ENCODE data around the gene EDARADD. TPM values are rescaled to one million over a fixed set of nuclear protein-coding genes. Genes with fewer than 3 reads are reported as not detected.

EDARADD gene
- total RNA-seq, 1 donor from 2014 or later: 12.3 TPM

DNA sequence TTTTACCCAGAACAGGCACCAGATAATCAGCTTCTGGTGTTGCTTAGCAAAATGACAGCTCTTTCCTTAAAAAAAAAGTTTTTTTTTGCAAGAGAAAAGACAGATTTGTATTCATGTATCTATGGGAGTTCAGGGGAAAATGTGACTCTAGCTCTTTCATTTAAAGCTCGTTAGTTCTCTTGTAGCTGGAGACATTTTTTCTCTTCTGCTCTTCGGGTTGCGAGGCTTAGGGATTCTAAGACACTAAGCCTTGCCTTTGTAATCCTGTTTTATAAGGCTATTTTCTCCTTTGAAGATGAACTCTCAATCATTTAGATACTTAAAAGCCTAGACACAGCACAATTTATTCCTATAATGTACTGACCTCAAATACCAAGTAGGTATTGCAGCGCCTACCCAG, 40.3 kb upstream of the EDARADD start:
- H3K4me3 Mint-ChIP-seq (ENCODE audit: low read depth): no peak overlapping the region
- H3K9me3 Mint-ChIP-seq (ENCODE audit: low read depth): peaks cover 12% of the 10 kb centered on the region
- H3K36me3 Mint-ChIP-seq (ENCODE audit: insufficient read depth): no peaks in the 10 kb centered on the region
- H3K27me3 Mint-ChIP-seq: peaks cover 4% of the 10 kb centered on the region
- H3K27ac Mint-ChIP-seq: no peak overlapping the region
- DNase-seq (ENCODE audit: low spot score, unreplicated experiment): no peak
- no peaks in the 10 kb centered on the region for H3K4me1 Mint-ChIP-seq (ENCODE audit: low read depth)
- TF ChIP-seq, protein P1, sequence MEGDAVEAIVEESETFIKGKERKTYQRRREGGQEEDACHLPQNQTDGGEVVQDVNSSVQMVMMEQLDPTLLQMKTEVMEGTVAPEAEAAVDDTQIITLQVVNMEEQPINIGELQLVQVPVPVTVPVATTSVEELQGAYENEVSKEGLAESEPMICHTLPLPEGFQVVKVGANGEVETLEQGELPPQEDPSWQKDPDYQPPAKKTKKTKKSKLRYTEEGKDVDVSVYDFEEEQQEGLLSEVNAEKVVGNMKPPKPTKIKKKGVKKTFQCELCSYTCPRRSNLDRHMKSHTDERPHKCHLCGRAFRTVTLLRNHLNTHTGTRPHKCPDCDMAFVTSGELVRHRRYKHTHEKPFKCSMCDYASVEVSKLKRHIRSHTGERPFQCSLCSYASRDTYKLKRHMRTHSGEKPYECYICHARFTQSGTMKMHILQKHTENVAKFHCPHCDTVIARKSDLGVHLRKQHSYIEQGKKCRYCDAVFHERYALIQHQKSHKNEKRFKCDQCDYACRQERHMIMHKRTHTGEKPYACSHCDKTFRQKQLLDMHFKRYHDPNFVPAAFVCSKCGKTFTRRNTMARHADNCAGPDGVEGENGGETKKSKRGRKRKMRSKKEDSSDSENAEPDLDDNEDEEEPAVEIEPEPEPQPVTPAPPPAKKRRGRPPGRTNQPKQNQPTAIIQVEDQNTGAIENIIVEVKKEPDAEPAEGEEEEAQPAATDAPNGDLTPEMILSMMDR (IDR thresholded peaks at IDR 0.05; ENCODE audit: unreplicated experiment): no peak

DNA sequence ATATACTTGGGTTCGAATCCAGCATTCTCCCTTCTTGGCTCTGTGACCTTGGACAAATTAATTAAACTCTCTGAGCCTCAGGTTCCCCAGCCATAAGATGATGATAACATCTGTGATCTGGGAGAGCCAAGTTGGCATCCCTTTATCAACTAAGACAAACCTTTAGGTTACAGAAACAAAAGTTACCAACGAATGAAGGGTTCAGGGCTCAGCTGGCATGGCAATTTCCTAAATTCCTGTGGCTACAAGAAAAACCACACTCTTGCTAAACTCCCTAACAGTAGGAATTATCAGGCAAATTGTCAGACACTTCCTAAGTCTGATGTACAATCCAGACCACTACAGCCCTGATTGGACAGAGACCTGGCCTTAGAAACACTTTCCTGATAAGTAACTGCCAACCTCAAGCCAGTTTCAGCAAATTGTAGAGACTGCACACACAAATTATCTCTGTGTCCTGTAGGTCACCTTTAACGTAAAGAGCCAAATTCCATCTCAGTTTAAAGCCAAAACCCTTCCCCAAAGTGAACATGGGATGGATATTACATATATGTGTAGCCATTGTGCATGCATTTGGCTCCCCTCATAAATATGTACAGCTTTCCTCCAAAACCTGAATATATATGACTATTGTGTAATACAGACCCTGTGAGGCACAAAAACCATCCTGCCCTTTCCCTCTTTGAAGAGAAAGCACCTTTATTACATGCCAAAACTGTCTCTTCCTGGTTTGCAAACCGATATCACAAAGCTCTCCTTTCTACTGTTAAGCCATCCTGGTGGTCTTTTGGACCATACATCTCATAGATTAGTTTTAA, 39.5 kb upstream of the EDARADD start:
- Mint-ChIP-seq H3K4me3 (ENCODE audit: low read depth) (no peak overlapping the region), H3K27me3 (peaks cover 4% of the 10 kb centered on the region), H3K4me1 (ENCODE audit: low read depth) (no peaks in the 10 kb centered on the region), H3K36me3 (ENCODE audit: insufficient read depth) (no peaks in the 10 kb centered on the region), H3K9me3 (ENCODE audit: low read depth) (peaks cover 15% of the 10 kb centered on the region), H3K27ac (no peak overlapping the region)
- TF ChIP-seq, protein P1 (IDR thresholded peaks at IDR 0.05; ENCODE audit: unreplicated experiment): no peak
- no peak for DNase-seq (ENCODE audit: low spot score, unreplicated experiment)

DNA sequence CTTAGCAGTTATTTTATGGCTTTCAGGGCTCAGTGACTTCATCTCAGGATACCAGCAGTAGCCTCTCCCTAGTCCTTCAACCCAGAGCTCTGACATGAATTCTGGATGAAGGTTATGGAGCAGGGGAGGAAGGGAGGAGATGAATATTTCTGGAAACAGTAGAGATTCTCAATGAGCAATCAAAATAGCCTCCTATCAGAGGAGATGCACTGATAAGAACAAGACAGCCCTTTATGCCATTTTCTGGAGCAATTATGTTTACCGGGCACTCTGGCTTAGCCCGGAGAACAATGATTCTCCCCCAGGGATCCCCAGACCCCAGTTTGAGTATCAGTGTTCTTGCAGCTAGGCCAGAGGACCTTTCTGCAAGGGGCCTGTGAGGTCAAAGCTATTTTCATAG, 37.9 kb upstream of the EDARADD start:
- TF ChIP-seq, protein P1 (IDR thresholded peaks at IDR 0.05; ENCODE audit: unreplicated experiment): no peak
- H3K4me3 Mint-ChIP-seq (ENCODE audit: low read depth): no peak overlapping the region
- no peaks in the 10 kb centered on the region for H3K4me1 Mint-ChIP-seq (ENCODE audit: low read depth)
- DNase-seq (ENCODE audit: low spot score, unreplicated experiment): no peak
- peaks cover 4% of the 10 kb centered on the region for H3K27me3 Mint-ChIP-seq
- H3K27ac Mint-ChIP-seq: no peak overlapping the region
- H3K9me3 Mint-ChIP-seq (ENCODE audit: low read depth): peaks cover 15% of the 10 kb centered on the region
- no peaks in the 10 kb centered on the region for H3K36me3 Mint-ChIP-seq (ENCODE audit: insufficient read depth)

DNA sequence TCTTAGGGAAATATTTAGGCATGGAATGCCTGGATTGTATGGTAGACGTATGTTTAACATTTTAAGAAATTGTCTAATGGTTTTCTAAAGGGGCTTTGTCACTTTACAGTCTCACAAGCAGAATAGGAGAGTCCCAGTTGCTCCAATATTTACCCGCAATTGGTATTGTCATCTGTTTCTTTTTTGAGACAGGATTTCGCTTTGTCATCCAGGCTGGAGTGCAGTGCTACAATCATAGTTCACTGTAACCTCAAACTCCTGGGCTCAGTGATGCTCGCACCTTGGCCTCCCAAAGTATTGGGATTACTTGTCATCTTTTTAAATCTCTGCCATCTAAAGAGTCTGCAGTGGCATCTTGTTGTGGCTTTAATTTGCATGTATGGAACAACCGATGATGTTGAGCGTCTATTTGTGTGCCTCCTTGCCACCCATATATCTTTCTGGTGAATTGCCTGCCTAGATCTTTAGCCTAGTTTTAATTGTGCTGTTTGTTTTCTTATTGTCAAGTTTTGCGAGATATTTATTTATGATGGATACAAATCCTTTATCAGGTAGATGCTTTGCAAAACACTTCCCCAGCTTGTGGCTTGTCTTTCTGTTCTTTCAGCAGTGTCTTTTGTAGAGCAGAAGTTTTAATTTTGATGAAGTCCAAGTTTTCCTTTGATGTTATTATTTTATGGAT, 32.0 kb upstream of the EDARADD start:
- TF ChIP-seq, protein P1 (IDR thresholded peaks at IDR 0.05; ENCODE audit: unreplicated experiment): no peak
- Mint-ChIP-seq H3K4me1 (ENCODE audit: low read depth) (peaks cover 7% of the 10 kb centered on the region), H3K36me3 (ENCODE audit: insufficient read depth) (no peaks in the 10 kb centered on the region), H3K9me3 (ENCODE audit: low read depth) (peaks cover 15% of the 10 kb centered on the region), H3K4me3 (ENCODE audit: low read depth) (no peak overlapping the region), H3K27me3 (no peaks in the 10 kb centered on the region), H3K27ac (no peak overlapping the region)
- no peak for DNase-seq (ENCODE audit: low spot score, unreplicated experiment)

DNA sequence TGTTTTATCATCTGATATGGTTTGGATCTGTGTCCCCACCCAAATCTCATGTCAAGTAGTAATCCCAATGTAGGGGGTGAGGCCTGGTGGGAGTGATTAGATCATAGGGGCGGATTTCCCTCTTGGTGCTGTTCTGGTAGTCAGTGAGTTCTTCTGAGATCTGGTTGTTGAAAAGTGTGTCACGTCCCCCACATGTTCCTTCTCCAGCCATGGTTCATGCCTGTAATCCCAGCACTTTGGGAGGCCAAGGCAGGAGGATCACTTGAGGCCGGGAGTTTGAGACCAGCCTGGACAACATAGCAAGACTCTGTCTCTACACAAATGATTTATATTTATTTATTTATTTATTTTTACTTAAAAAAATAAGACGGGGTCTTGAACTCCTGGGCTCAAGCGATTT, 30.8 kb upstream of the EDARADD start:
- H3K27me3 Mint-ChIP-seq: no peaks in the 10 kb centered on the region
- H3K27ac Mint-ChIP-seq: no peak overlapping the region
- H3K36me3 Mint-ChIP-seq (ENCODE audit: insufficient read depth): no peaks in the 10 kb centered on the region
- TF ChIP-seq, protein P1 (IDR thresholded peaks at IDR 0.05; ENCODE audit: unreplicated experiment): no peak
- DNase-seq (ENCODE audit: low spot score, unreplicated experiment): no peak
- peaks cover 7% of the 10 kb centered on the region for H3K4me1 Mint-ChIP-seq (ENCODE audit: low read depth)
- peaks cover 9% of the 10 kb centered on the region for H3K9me3 Mint-ChIP-seq (ENCODE audit: low read depth)
- no peak overlapping the region for H3K4me3 Mint-ChIP-seq (ENCODE audit: low read depth)
